ENCODE measurements around the gene MPZL3.

DNA sequence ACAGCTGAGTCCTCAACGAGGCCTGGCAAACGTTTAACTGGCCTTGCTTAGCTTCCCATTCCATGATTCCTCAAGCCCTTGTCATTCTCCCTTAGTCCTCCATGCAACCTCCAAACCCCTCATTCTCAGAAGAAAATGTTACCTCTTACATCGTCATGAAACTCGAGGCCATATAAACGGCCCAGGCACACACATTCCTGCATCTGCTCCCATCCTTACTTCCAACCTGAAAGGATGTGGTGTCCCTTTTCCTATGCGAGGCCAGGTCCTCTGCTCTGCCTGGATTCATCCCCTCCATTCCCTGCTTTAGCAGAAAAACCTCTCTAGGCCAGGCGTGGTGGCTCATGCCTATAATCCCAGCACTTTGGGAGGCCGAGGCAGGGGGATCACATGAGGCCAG, 9.0 kb downstream of the MPZL3 start:
- TF ChIP-seq EP300 (conservative IDR thresholded peaks at IDR 0.05; ENCODE audit: poor library complexity, severe bottlenecking) (no peak), SMC3 (conservative IDR thresholded peaks at IDR 0.05; ENCODE audit: poor library complexity) (no peak), EZH2 (IDR thresholded peaks at IDR 0.05; ENCODE audit: borderline replicate concordance, insufficient read depth, low read length, poor library complexity, severe bottlenecking) (no peak), RAD21 (conservative IDR thresholded peaks at IDR 0.05) (no peak), POLR2AphosphoS5 (IDR thresholded peaks at IDR 0.05) (no peak), MXI1 (conservative IDR thresholded peaks at IDR 0.05; ENCODE audit: poor library complexity, severe bottlenecking) (no peak)
- TF ChIP-seq, protein P1, sequence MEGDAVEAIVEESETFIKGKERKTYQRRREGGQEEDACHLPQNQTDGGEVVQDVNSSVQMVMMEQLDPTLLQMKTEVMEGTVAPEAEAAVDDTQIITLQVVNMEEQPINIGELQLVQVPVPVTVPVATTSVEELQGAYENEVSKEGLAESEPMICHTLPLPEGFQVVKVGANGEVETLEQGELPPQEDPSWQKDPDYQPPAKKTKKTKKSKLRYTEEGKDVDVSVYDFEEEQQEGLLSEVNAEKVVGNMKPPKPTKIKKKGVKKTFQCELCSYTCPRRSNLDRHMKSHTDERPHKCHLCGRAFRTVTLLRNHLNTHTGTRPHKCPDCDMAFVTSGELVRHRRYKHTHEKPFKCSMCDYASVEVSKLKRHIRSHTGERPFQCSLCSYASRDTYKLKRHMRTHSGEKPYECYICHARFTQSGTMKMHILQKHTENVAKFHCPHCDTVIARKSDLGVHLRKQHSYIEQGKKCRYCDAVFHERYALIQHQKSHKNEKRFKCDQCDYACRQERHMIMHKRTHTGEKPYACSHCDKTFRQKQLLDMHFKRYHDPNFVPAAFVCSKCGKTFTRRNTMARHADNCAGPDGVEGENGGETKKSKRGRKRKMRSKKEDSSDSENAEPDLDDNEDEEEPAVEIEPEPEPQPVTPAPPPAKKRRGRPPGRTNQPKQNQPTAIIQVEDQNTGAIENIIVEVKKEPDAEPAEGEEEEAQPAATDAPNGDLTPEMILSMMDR (IDR thresholded peaks at IDR 0.05; ENCODE audit: poor library complexity, severe bottlenecking): no peak

All from neural cell (in vitro differentiated cells).